ENCODE data around the gene NUP98.

The NUP98 gene

GRCh38 chr11:3666023-3666530 is 131.3 kb downstream of the NUP98 start:
- Histone ChIP-seq H3K27me3 (no peaks in the 10 kb centered on the region), H3K9me3 (no peaks in the 10 kb centered on the region), H3K4me1 (no peaks in the 10 kb centered on the region), H3K27ac (no peak overlapping the region), H3K4me3 (no peak overlapping the region), H3K36me3 (peaks cover 36 to 75% (median 57%) of the 10 kb centered on the region in 3 donors)
- TF ChIP-seq CTCF (IDR thresholded peaks at IDR 0.05) = no peak
- DNase-seq = no peak
- intact Hi-C loops (cut with DNase I; ENCODE audit: low total_unique reads) = no loop called here

- TF ChIP-seq CTCF (IDR thresholded peaks at IDR 0.05) = no peak
- Histone ChIP-seq H3K27me3 (no peaks in the 10 kb centered on the region), H3K27ac (no peak overlapping the region), H3K9me3 (no peaks in the 10 kb centered on the region), H3K4me3 (no peak overlapping the region), H3K4me1 (no peaks in the 10 kb centered on the region), H3K36me3 (peaks cover 32 to 69% (median 51%) of the 10 kb centered on the region in 3 donors)
- peak in 1 of 2 donors; percentile 25 for DNase-seq
- intact Hi-C loops (cut with DNase I; ENCODE audit: low total_unique reads) = no loop called here
Observed at GRCh38 chr11:3665336-3666022, 131.9 kb downstream of the NUP98 start.

- H3K9me3 ChIP-seq = no peaks in the 10 kb centered on the region
- intact Hi-C loops (cut with DNase I; ENCODE audit: low total_unique reads) = no loop called here
- H3K27ac ChIP-seq = no peak overlapping the region
- H3K4me3 ChIP-seq = no peak overlapping the region
- H3K27me3 ChIP-seq = no peaks in the 10 kb centered on the region
- no peak for TF ChIP-seq CTCF (IDR thresholded peaks at IDR 0.05)
- no peaks in the 10 kb centered on the region for H3K4me1 ChIP-seq
- peaks cover 18 to 55% (median 37%) of the 10 kb centered on the region in 3 donors for H3K36me3 ChIP-seq
- peak in 1 of 2 donors; percentile 39 for DNase-seq
Observed at GRCh38 chr11:3664032-3664630, 133.2 kb downstream of the NUP98 start.

GRCh38 chr11:3662856-3663255 is 134.5 kb downstream of the NUP98 start:
- no peak for TF ChIP-seq CTCF (IDR thresholded peaks at IDR 0.05)
- no peaks in the 10 kb centered on the region for H3K9me3 ChIP-seq
- H3K4me3 ChIP-seq = no peak overlapping the region
- no peak overlapping the region for H3K27ac ChIP-seq
- no peak for DNase-seq
- intact Hi-C loops (cut with DNase I; ENCODE audit: low total_unique reads) = no loop called here
- no peaks in the 10 kb centered on the region for H3K4me1 ChIP-seq
- no peaks in the 10 kb centered on the region for H3K27me3 ChIP-seq
- peaks cover 16 to 43% (median 28%) of the 10 kb centered on the region in 3 donors for H3K36me3 ChIP-seq

GRCh38 chr11:3660960-3661359 is 136.4 kb downstream of the NUP98 start:
- Histone ChIP-seq H3K9me3 (no peaks in the 10 kb centered on the region), H3K27ac (no peak overlapping the region), H3K27me3 (no peaks in the 10 kb centered on the region), H3K4me1 (no peaks in the 10 kb centered on the region), H3K36me3 (peaks cover 0 to 24% (median 10%) of the 10 kb centered on the region in 3 donors), H3K4me3 (no peak overlapping the region)
- TF ChIP-seq CTCF (IDR thresholded peaks at IDR 0.05) = no peak
- intact Hi-C loops (cut with DNase I; ENCODE audit: low total_unique reads) = no loop called here
- peak in 1 of 2 donors; percentile 19 for DNase-seq
